Measurements from ENCODE around the gene NAALADL1. TPM values are rescaled to one million over a fixed set of nuclear protein-coding genes. Genes with fewer than 3 reads are reported as not detected.

The NAALADL1 gene
- total RNA-seq, 4 donors from 2014 or later: 5.6 to 21.5 (median 6.8) TPM

GRCh38 chr11:64998690-64999431 lies 59.5 kb downstream of the NAALADL1 start:
- Histone ChIP-seq H3K4me1 (peaks cover 8 to 15% of the 10 kb centered on the region in 2 donors), H3K9me3 (no peaks in the 10 kb centered on the region), H3K36me3 (no peaks in the 10 kb centered on the region), H3K27me3 (no peaks in the 10 kb centered on the region), H3K27ac (no peak overlapping the region), H3K4me3 (replicated peaks in 1 of 3) (no peak overlapping the region)
- no peak for DNase-seq
- no peak for TF ChIP-seq POLR2A (IDR thresholded peaks at IDR 0.05)
- no peak for TF ChIP-seq CTCF (IDR thresholded peaks at IDR 0.05)
- intact Hi-C loops (cut with DNase I): loop anchor here (10.0 kb wide), 1 partner anchor 64 kb away; the partner anchor contains the start of gene GPHA2
- WGBS, 2 donors: 75 to 86% methylated on average over 9 of the region's 9 CpGs

GRCh38 chr11:64998141-64998540 lies 60.2 kb downstream of the NAALADL1 start:
- Histone ChIP-seq H3K9me3 (no peaks in the 10 kb centered on the region), H3K27me3 (no peaks in the 10 kb centered on the region), H3K4me1 (peaks cover 8 to 15% of the 10 kb centered on the region in 2 donors), H3K4me3 (replicated peaks in 1 of 3) (no peak overlapping the region), H3K27ac (no peak overlapping the region), H3K36me3 (no peaks in the 10 kb centered on the region)
- no peak for DNase-seq
- no peak for TF ChIP-seq POLR2A (IDR thresholded peaks at IDR 0.05)
- no peak for TF ChIP-seq CTCF (IDR thresholded peaks at IDR 0.05)
- intact Hi-C loops (cut with DNase I): loop anchor here (10.0 kb wide), 1 partner anchor 63 kb away; the partner anchor contains the start of gene GPHA2
- WGBS, 2 donors: 90 to 91% methylated on average over 1 of the region's 1 CpG

GRCh38 chr11:64996710-64997380 lies 61.5 kb downstream of the NAALADL1 start, which contains the start of gene BATF2:
TSS of gene BATF2 (minus strand) at chr11:64996971. CDS start at chr11:64996914, 57 bp downstream.
- intact Hi-C loops (cut with DNase I): loop anchor here (10.0 kb wide), 1 partner anchor 62 kb away; the partner anchor contains the start of gene GPHA2
- DNase-seq: peak; percentile 81
- 21 to 22% methylated on average over 7 to 9 of the region's 9 CpGs for WGBS, 2 donors
- Histone ChIP-seq H3K36me3 (no peaks in the 10 kb centered on the region), H3K4me3 (replicated peaks in 1 of 3) (no peak within 1 kb of the TSS), H3K4me1 (peaks cover 8 to 15% of the 10 kb centered on the region in 2 donors), H3K27ac (peak within 1 kb of the TSS in 1 of 3 donors; percentile 50), H3K9me3 (no peaks in the 10 kb centered on the region), H3K27me3 (no peaks in the 10 kb centered on the region)
- TF ChIP-seq POLR2A (IDR thresholded peaks at IDR 0.05) (peak in 1 of 2 donors; percentile 55), CTCF (IDR thresholded peaks at IDR 0.05) (peak in 4 of 6 experiments; percentile 48 to 58 (median 56))

GRCh38 chr11:64996327-64996709 lies 62.0 kb downstream of the NAALADL1 start:
- Histone ChIP-seq H3K4me1 (peaks cover 8 to 15% of the 10 kb centered on the region in 2 donors), H3K36me3 (no peaks in the 10 kb centered on the region), H3K27me3 (no peaks in the 10 kb centered on the region), H3K9me3 (no peaks in the 10 kb centered on the region), H3K27ac (peak overlapping the region in 1 of 3 donors; percentile 50), H3K4me3 (replicated peaks in 1 of 3) (no peak overlapping the region)
- WGBS, 2 donors: 28 to 31% methylated on average over 11 of the region's 11 CpGs
- TF ChIP-seq POLR2A (IDR thresholded peaks at IDR 0.05) (no peak), CTCF (IDR thresholded peaks at IDR 0.05) (no peak)
- intact Hi-C loops (cut with DNase I): loop anchor here (10.0 kb wide), 1 partner anchor 62 kb away; the partner anchor contains the start of gene GPHA2
- no peak for DNase-seq

Small RNAs within 50 kb of the gene (microRNA-seq; reads per million reads assigned to microRNA genes)
- gene MIR6879: not detected

Small RNAs within 50 kb of the gene (small RNA-seq; reads per million reads assigned to genes)
- gene MIR6879 (not detected), gene SNX15 (not detected)

Other genes starting within 250 kb of the NAALADL1 start
- gene MEN1, start 248.0 kb downstream of the NAALADL1 start, total RNA-seq: 10 to 100 TPM; 23.5 to 31.5 (median 25.1) TPM
- 10 to 100 TPM in 2 of 4 donors, 1 to 10 TPM in 2; 7.8 to 13.9 (median 10.2) TPM for gene CDC42BPG, start 213.9 kb downstream of the NAALADL1 start, total RNA-seq
- 10 to 100 TPM; 53.5 to 90.7 (median 67.4) TPM for gene EHD1, start 179.9 kb downstream of the NAALADL1 start, total RNA-seq
- gene ATG2A, start 141.3 kb downstream of the NAALADL1 start, total RNA-seq: 10 to 100 TPM; 19.5 to 43.1 (median 36.7) TPM
- 10 to 100 TPM; 14.8 to 30.1 (median 21.7) TPM for gene PPP2R5B, start 133.9 kb downstream of the NAALADL1 start, total RNA-seq
- under 1 TPM in 1 of 4 donors, not detected in 3; 0.94 TPM for gene GPHA2, start 122.7 kb downstream of the NAALADL1 start, total RNA-seq
- gene MAJIN, start 86.4 kb downstream of the NAALADL1 start, total RNA-seq: under 1 TPM in 1 of 4 donors, not detected in 3; 0.27 TPM
- 1 to 10 TPM; 1.2 to 9.1 (median 2.3) TPM for gene BATF2, start 61.6 kb downstream of the NAALADL1 start, total RNA-seq
- gene ARL2, start 44.4 kb downstream of the NAALADL1 start, total RNA-seq: 100 to 1,000 TPM in 3 of 4 donors, 10 to 100 TPM in 1; 76.6 to 166 (median 119) TPM
- gene SNX15, start 31.1 kb downstream of the NAALADL1 start, total RNA-seq: 10 to 100 TPM; 11.6 to 36.4 (median 19.2) TPM
- gene SAC3D1, start 17.3 kb downstream of the NAALADL1 start, total RNA-seq: 10 to 100 TPM in 1 of 4 donors, 1 to 10 TPM in 3; 2.1 to 13.1 (median 6.0) TPM
- 1 to 10 TPM in 1 of 4 donors, under 1 TPM in 2, not detected in 1; 0.71 to 1.8 (median 0.81) TPM for gene CDCA5, start 25.5 kb upstream of the NAALADL1 start, total RNA-seq
- gene ZFPL1, start 25.7 kb upstream of the NAALADL1 start, total RNA-seq: 10 to 100 TPM; 28.3 to 74.4 (median 49.3) TPM
- 100 to 1,000 TPM; 222 to 608 (median 469) TPM for gene VPS51, start 37.7 kb upstream of the NAALADL1 start, total RNA-seq
- 10 to 100 TPM; 20.0 to 99.4 (median 53.5) TPM for gene TM7SF2, start 53.3 kb upstream of the NAALADL1 start, total RNA-seq
- 10 to 100 TPM; 17.3 to 38.5 (median 25.9) TPM for gene ZNHIT2, start 59.1 kb upstream of the NAALADL1 start, total RNA-seq
- gene FAU, start 63.6 kb upstream of the NAALADL1 start, total RNA-seq: 1,000 to 10,000 TPM in 1 of 4 donors, 100 to 1,000 TPM in 3; 524 to 2,189 (median 600) TPM
- 100 to 1,000 TPM in 2 of 4 donors, 10 to 100 TPM in 2; 70.9 to 112 (median 91.6) TPM for gene MRPL49, start 63.8 kb upstream of the NAALADL1 start, total RNA-seq
- gene SYVN1, start 76.0 kb upstream of the NAALADL1 start, total RNA-seq: 100 to 1,000 TPM in 1 of 4 donors, 10 to 100 TPM in 3; 28.8 to 103 (median 69.7) TPM
- not detected for gene SPDYC, start 111.7 kb upstream of the NAALADL1 start, total RNA-seq
- gene CAPN1, start 123.4 kb upstream of the NAALADL1 start, total RNA-seq: 100 to 1,000 TPM; 265 to 519 (median 340) TPM
- 10 to 100 TPM in 2 of 4 donors, 1 to 10 TPM in 2; 7.6 to 11.3 (median 10.4) TPM for gene POLA2, start 203.4 kb upstream of the NAALADL1 start, total RNA-seq